T-helper 1 cell treated with Interleukin-12 subunit alpha and Interleukin-12 subunit beta and Interleukin-4 antibody, amounts not matched to agents 30 μg/mL and 1 μg/mL, for 36 hours (primary cell): Measurements from ENCODE around the gene ZBBX.
"Not testable (repeated sequence)": the region's sequence is repeated elsewhere in the genome, so short reads cannot be mapped to it uniquely, and the experiment has no call there.

ENCODE experiments used
- H3K27ac Mint-ChIP-seq: one replicate; pipeline ENCODE4 v1.8.0; 2021; ENCODE audit warnings: mild to moderate bottlenecking, mixed read lengths
- H3K27me3 Mint-ChIP-seq: one replicate; pipeline ENCODE4 v1.8.0; 2021; ENCODE audit warnings: low read depth, mixed read lengths
- H3K36me3 Mint-ChIP-seq: one replicate; pipeline ENCODE4 v1.8.0; 2021; ENCODE audit warnings: low read depth, mixed read lengths
- H3K4me1 Mint-ChIP-seq: one replicate; pipeline ENCODE4 v1.8.0; 2021; ENCODE audit warnings: low read depth, mixed read lengths
- H3K4me3 Mint-ChIP-seq: one replicate; pipeline ENCODE4 v1.8.0; 2021; ENCODE audit warnings: mild to moderate bottlenecking, moderate library complexity, mixed read lengths
- H3K9me3 Mint-ChIP-seq: one replicate; pipeline ENCODE4 v1.8.0; 2021; ENCODE audit warnings: mixed read lengths

The ZBBX gene

GRCh38 chr3:167380004-167380689, at the start of gene ZBBX:
TSS of gene ZBBX (minus strand) at chr3:167380297. CDS start at chr3:167372901, 7,396 bp downstream.
- H3K27ac Mint-ChIP-seq: peak within 1 kb of the TSS; percentile 15
- H3K27me3 Mint-ChIP-seq: peaks cover 12% of the 10 kb centered on the region
- no peaks in the 10 kb centered on the region for H3K9me3 Mint-ChIP-seq
- H3K4me1 Mint-ChIP-seq: peaks cover 4% of the 10 kb centered on the region
- H3K36me3 Mint-ChIP-seq: no peaks in the 10 kb centered on the region
- peak within 1 kb of the TSS; percentile 81 for H3K4me3 Mint-ChIP-seq

- not testable (repeated sequence) for H3K27me3 Mint-ChIP-seq, H3K9me3 Mint-ChIP-seq, H3K4me1 Mint-ChIP-seq, H3K36me3 Mint-ChIP-seq, H3K4me3 Mint-ChIP-seq, H3K27ac Mint-ChIP-seq
These were observed 46.9 kb upstream of the ZBBX start for GRCh38 chr3:167426962-167427361.

- H3K4me3 Mint-ChIP-seq, H3K27me3 Mint-ChIP-seq, H3K36me3 Mint-ChIP-seq, H3K9me3 Mint-ChIP-seq, H3K27ac Mint-ChIP-seq, H3K4me1 Mint-ChIP-seq: not testable (repeated sequence)
These were observed 42.3 kb upstream of the ZBBX start for GRCh38 chr3:167422396-167422795.

GRCh38 chr3:167409611-167410010, 29.5 kb upstream of the ZBBX start:
- Mint-ChIP-seq H3K27me3 (no peaks in the 10 kb centered on the region), H3K4me1 (no peaks in the 10 kb centered on the region), H3K9me3 (no peaks in the 10 kb centered on the region), H3K36me3 (no peaks in the 10 kb centered on the region), H3K27ac (no peak overlapping the region), H3K4me3 (no peak overlapping the region)

GRCh38 chr3:167406876-167407492, 26.9 kb upstream of the ZBBX start:
- Mint-ChIP-seq H3K36me3 (no peaks in the 10 kb centered on the region), H3K9me3 (no peaks in the 10 kb centered on the region), H3K4me1 (no peaks in the 10 kb centered on the region), H3K27ac (no peak overlapping the region), H3K4me3 (no peak overlapping the region), H3K27me3 (no peaks in the 10 kb centered on the region)

- no peaks in the 10 kb centered on the region for H3K4me1 Mint-ChIP-seq
- H3K4me3 Mint-ChIP-seq: no peak overlapping the region
- no peaks in the 10 kb centered on the region for H3K27me3 Mint-ChIP-seq
- no peaks in the 10 kb centered on the region for H3K9me3 Mint-ChIP-seq
- H3K27ac Mint-ChIP-seq: no peak overlapping the region
- no peaks in the 10 kb centered on the region for H3K36me3 Mint-ChIP-seq
These were observed 17.7 kb upstream of the ZBBX start for GRCh38 chr3:167397826-167398225.

GRCh38 chr3:167396075-167396474, 16.0 kb upstream of the ZBBX start:
- no peaks in the 10 kb centered on the region for H3K4me1 Mint-ChIP-seq
- no peak overlapping the region for H3K27ac Mint-ChIP-seq
- no peaks in the 10 kb centered on the region for H3K36me3 Mint-ChIP-seq
- H3K4me3 Mint-ChIP-seq: no peak overlapping the region
- H3K9me3 Mint-ChIP-seq: no peaks in the 10 kb centered on the region
- no peaks in the 10 kb centered on the region for H3K27me3 Mint-ChIP-seq

- Mint-ChIP-seq H3K4me3 (no peak overlapping the region), H3K27me3 (no peaks in the 10 kb centered on the region), H3K9me3 (no peaks in the 10 kb centered on the region), H3K4me1 (no peaks in the 10 kb centered on the region), H3K36me3 (no peaks in the 10 kb centered on the region), H3K27ac (no peak overlapping the region)
These were observed 13.9 kb upstream of the ZBBX start for GRCh38 chr3:167394003-167394402.

GRCh38 chr3:167382155-167382554, 2.1 kb upstream of the ZBBX start:
- H3K27me3 Mint-ChIP-seq: peaks cover 4% of the 10 kb centered on the region
- peaks cover 4% of the 10 kb centered on the region for H3K4me1 Mint-ChIP-seq
- no peak overlapping the region for H3K27ac Mint-ChIP-seq
- no peaks in the 10 kb centered on the region for H3K36me3 Mint-ChIP-seq
- H3K9me3 Mint-ChIP-seq: no peaks in the 10 kb centered on the region
- H3K4me3 Mint-ChIP-seq: no peak overlapping the region

GRCh38 chr3:167375478-167375877, 4.6 kb downstream of the ZBBX start:
- Mint-ChIP-seq H3K4me1 (peaks cover 4% of the 10 kb centered on the region), H3K9me3 (no peaks in the 10 kb centered on the region), H3K36me3 (no peaks in the 10 kb centered on the region), H3K27me3 (peaks cover 12% of the 10 kb centered on the region), H3K4me3 (no peak overlapping the region), H3K27ac (no peak overlapping the region)

- peaks cover 8% of the 10 kb centered on the region for H3K27me3 Mint-ChIP-seq
- no peaks in the 10 kb centered on the region for H3K4me1 Mint-ChIP-seq
- H3K9me3 Mint-ChIP-seq: no peaks in the 10 kb centered on the region
- H3K36me3 Mint-ChIP-seq: no peaks in the 10 kb centered on the region
- H3K27ac Mint-ChIP-seq: no peak overlapping the region
- H3K4me3 Mint-ChIP-seq: no peak overlapping the region
These were observed 8.0 kb downstream of the ZBBX start for GRCh38 chr3:167372138-167372537.

- Mint-ChIP-seq H3K27me3 (no peaks in the 10 kb centered on the region), H3K36me3 (no peaks in the 10 kb centered on the region), H3K4me3 (no peak overlapping the region), H3K27ac (no peak overlapping the region), H3K9me3 (no peaks in the 10 kb centered on the region), H3K4me1 (no peaks in the 10 kb centered on the region)
These were observed 18.1 kb downstream of the ZBBX start for GRCh38 chr3:167361948-167362347.

- Mint-ChIP-seq H3K9me3 (no peaks in the 10 kb centered on the region), H3K36me3 (no peaks in the 10 kb centered on the region), H3K4me3 (no peak overlapping the region), H3K27ac (no peak overlapping the region), H3K4me1 (no peaks in the 10 kb centered on the region), H3K27me3 (no peaks in the 10 kb centered on the region)
These were observed 18.8 kb downstream of the ZBBX start for GRCh38 chr3:167361306-167361705.

GRCh38 chr3:167355446-167355845, 24.7 kb downstream of the ZBBX start:
- Mint-ChIP-seq H3K4me1 (peaks cover 2% of the 10 kb centered on the region), H3K27me3 (no peaks in the 10 kb centered on the region), H3K9me3 (no peaks in the 10 kb centered on the region), H3K4me3 (no peak overlapping the region), H3K27ac (no peak overlapping the region), H3K36me3 (no peaks in the 10 kb centered on the region)

GRCh38 chr3:167354751-167355150, 25.3 kb downstream of the ZBBX start:
- Mint-ChIP-seq H3K4me3 (no peak overlapping the region), H3K9me3 (no peaks in the 10 kb centered on the region), H3K36me3 (no peaks in the 10 kb centered on the region), H3K27ac (no peak overlapping the region), H3K27me3 (no peaks in the 10 kb centered on the region), H3K4me1 (peaks cover 2% of the 10 kb centered on the region)
